Hippocampal formation (tissue), 2 donors: ENCODE results near the gene HOXB7.

Source experiments
- DNase-seq, 2 donors: peaks; one replicate each; lab custom pipeline; 2025; lab: John Stamatoyannopoulos, UW

The HOXB7 gene

GRCh38 chr17:48594538-48595277 lies 16.1 kb downstream of the HOXB7 start:
- DNase-seq, result no peak

- DNase-seq, result no peak
These were observed 16.8 kb downstream of the HOXB7 start for GRCh38 chr17:48593840-48594537.

GRCh38 chr17:48593126-48593829 lies 17.5 kb downstream of the HOXB7 start, which contains the start of gene HOXB5:
Gene HOXB5, minus strand, starts transcription at chr17:48593779. Its CDS starts 97 bp downstream, at chr17:48593682.
- DNase-seq, result no peak

- no peak for DNase-seq
These were observed 18.2 kb downstream of the HOXB7 start for GRCh38 chr17:48592577-48592976.

GRCh38 chr17:48592057-48592514 lies 18.7 kb downstream of the HOXB7 start:
- no peak for DNase-seq

- no peak for DNase-seq
These were observed 19.4 kb downstream of the HOXB7 start for GRCh38 chr17:48591255-48592056.

- no peak for DNase-seq
These were observed 20.1 kb downstream of the HOXB7 start for GRCh38 chr17:48590607-48591161.

- DNase-seq, result no peak
These were observed 20.8 kb downstream of the HOXB7 start, which contains the start of gene HOXB3 for GRCh38 chr17:48589831-48590606. Gene HOXB3, minus strand, starts transcription at chr17:48590241. Its CDS starts 37,767 bp downstream, at chr17:48552474.

- no peak for DNase-seq
These were observed 21.6 kb downstream of the HOXB7 start for GRCh38 chr17:48589060-48589830.

GRCh38 chr17:48588528-48588927 lies 22.3 kb downstream of the HOXB7 start:
- no peak for DNase-seq

GRCh38 chr17:48588074-48588415 lies 22.8 kb downstream of the HOXB7 start:
- no peak for DNase-seq

- DNase-seq, result no peak
These were observed 23.3 kb downstream of the HOXB7 start for GRCh38 chr17:48587276-48588073.

GRCh38 chr17:48586355-48587258 lies 24.2 kb downstream of the HOXB7 start:
- no peak for DNase-seq

- no peak for DNase-seq
These were observed 26.5 kb downstream of the HOXB7 start for GRCh38 chr17:48584223-48584741.

- no peak for DNase-seq
These were observed 27.1 kb downstream of the HOXB7 start for GRCh38 chr17:48583708-48584222.

- no peak for DNase-seq
These were observed 28.1 kb downstream of the HOXB7 start for GRCh38 chr17:48582750-48583069.

GRCh38 chr17:48579760-48580554 lies 30.9 kb downstream of the HOXB7 start:
- no peak for DNase-seq
